Astrocyte of the spinal cord (primary cell): ENCODE results near the gene RALA.

Experiments used
- DNase-seq: peaks from one replicate; pipeline ENCODE4 v3.0.0; 2011; ENCODE audit warnings: low read depth, low spot score
- H3K4me3 ChIP-seq: 2 replicates; pipeline ENCODE4 v1.5.1; 2011; ENCODE audit warnings: low read depth, mild to moderate bottlenecking, low read length, moderate library complexity
- in situ Hi-C: cut with HindIII; loops from 2 replicates; pipeline ENCODE4 v1.10.0; 2017; ENCODE audit warnings: low sequenced_read_pairs
- TF ChIP-seq, protein P1 (sequence below): IDR thresholded peaks from 2 replicates; pipeline ENCODE4 v1.5.1; 2012; ENCODE audit warnings: low read depth, mild to moderate bottlenecking, low read length, inconsistent platforms

RALA gene, protein sequence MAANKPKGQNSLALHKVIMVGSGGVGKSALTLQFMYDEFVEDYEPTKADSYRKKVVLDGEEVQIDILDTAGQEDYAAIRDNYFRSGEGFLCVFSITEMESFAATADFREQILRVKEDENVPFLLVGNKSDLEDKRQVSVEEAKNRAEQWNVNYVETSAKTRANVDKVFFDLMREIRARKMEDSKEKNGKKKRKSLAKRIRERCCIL

DNA sequence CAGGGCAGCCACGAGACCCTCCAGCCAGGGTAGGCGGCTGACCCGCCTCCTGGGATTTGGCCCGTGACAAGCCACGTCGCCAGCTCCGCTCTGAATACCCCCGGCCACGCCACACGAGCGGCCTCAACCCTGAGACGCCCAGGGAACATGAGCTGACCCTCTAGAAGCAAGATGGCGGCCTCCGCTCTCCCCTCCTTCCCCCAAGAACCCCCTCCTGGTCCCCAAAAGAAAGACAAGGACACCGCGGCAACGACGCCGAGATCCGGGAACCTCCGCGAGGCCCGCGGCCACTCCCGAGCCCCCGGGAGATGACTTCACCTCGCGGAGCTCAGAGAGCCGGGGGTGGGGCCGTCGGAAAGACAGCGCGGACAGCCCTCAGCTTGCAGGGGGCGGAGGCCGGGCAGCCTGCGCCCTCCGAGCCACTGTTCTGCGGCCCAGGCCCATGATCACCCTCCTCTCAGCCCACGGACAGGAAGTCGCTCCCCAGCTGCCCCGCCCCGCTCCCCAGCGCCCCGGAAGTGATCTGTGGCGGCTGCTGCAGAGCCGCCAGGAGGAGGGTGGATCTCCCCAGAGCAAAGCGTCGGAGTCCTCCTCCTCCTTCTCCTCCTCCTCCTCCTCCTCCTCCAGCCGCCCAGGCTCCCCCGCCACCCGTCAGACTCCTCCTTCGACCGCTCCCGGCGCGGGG, at the start of gene RALA:
Gene RALA (plus strand): TSS at position 526 of the 685 bp plus-strand sequence. CDS start 63,096 bp downstream, outside the sequence.
- TF ChIP-seq, protein P1, sequence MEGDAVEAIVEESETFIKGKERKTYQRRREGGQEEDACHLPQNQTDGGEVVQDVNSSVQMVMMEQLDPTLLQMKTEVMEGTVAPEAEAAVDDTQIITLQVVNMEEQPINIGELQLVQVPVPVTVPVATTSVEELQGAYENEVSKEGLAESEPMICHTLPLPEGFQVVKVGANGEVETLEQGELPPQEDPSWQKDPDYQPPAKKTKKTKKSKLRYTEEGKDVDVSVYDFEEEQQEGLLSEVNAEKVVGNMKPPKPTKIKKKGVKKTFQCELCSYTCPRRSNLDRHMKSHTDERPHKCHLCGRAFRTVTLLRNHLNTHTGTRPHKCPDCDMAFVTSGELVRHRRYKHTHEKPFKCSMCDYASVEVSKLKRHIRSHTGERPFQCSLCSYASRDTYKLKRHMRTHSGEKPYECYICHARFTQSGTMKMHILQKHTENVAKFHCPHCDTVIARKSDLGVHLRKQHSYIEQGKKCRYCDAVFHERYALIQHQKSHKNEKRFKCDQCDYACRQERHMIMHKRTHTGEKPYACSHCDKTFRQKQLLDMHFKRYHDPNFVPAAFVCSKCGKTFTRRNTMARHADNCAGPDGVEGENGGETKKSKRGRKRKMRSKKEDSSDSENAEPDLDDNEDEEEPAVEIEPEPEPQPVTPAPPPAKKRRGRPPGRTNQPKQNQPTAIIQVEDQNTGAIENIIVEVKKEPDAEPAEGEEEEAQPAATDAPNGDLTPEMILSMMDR, result no peak
- peak within 1 kb of the TSS; percentile 73 for H3K4me3 ChIP-seq
- peak; percentile 97 for DNase-seq
- in situ Hi-C loops, result no loop called here

DNA sequence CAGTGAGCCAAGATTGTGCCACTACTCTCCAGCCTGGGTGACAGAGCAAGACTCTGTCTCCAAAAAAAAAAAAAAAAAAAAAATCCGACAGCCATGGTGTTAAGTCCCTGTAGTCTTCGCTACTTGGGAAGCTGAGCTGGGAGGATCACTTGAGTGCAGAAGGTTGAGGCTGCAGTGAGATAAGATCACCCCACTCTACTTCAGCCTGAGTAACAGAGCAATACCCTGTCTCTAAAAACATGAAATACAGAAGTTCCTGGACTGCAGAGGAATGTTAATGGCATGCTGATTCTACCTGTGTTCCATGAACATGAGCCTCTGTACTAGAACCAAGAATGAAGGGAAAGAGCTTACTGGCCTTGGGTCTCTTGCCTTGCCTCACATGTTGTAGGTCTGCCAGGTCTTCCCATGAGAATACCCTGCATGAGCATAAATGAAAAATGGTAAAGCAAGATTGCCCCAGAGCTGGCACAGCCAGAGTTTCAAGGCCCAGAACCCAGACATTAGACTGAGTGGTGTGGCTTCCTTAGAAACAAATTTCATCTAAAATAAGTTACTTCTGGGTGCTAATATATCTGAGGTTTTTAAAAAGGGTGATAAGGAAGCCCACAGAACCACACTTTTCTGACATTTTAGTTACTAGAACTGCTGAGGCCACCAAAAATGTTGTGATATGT, 48.6 kb upstream of the RALA start:
- in situ Hi-C loops, result no loop called here
- H3K4me3 ChIP-seq, result no peak overlapping the region
- DNase-seq, result no peak
- TF ChIP-seq, protein P1, result no peak

DNA sequence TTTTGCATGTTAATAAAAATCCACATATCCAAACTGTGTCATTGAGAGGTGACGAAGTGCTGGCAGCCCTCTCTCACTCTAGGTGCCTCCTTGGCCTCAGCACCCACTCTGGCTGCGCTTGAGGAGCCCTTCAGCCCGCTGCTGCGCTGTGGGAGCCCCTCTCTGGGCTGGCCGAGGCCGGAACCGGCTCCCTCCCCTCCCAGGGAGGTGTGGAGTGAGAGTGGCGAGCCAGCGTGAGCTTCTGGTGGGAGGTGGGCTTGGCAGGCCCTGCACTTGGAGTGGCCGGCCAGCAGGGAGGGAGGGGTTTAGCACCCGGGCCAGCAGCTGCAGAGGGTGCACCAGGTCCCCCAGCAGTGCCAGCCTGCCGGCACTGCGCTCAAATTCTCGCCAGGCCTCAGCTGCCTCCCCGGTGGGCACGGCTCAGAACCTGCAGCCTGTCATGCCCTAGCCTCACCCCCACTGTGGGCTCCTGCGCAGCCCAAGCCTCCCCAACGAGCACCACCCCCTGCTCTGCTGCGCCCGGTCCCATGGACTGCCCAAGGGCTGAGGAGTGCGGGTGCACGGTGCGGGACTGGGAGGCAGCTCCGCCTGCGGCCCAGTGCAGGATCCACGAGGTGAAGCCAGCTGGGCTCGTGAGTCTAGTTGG, 46.0 kb upstream of the RALA start:
- TF ChIP-seq, protein P1, result no peak
- H3K4me3 ChIP-seq, result no peak overlapping the region
- DNase-seq, result no peak
- in situ Hi-C loops, result no loop called here

DNA sequence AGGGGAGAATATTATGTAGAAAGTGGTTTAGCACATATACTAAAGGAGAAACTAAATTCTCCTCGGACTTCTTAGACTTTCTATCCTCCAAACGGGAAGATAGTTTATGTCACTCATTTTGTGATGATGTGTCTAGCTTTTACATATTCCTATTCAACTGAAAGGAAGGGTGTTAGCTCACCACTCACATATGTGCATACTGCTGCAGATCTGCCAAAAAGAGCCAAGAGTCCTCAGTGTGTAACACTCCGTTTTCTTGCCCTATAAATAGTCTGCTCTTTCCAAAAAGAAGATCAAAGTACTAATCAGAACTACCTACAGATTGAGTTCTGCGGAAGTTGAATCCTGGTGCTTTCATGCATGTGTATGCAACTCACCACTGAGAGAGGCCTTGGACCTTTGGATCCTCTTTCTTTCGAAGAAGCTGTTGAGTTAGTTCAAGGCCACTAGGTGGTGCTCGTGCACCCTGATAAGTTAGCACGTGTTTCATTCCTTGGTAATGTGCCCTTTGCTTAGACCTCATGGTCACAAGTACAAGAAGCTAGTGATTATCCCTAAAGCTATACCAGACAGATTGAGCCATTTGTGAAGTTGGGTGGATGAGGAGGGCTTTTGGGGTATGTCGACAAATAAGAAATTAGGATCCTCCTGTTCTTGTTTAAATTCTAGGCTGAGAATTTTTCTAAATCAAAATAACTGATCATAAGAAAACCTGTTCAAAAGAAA, 43.1 kb upstream of the RALA start:
- DNase-seq, result peak; percentile 92
- in situ Hi-C loops, result no loop called here
- TF ChIP-seq, protein P1, result peak; percentile 71
- no peak overlapping the region for H3K4me3 ChIP-seq

DNA sequence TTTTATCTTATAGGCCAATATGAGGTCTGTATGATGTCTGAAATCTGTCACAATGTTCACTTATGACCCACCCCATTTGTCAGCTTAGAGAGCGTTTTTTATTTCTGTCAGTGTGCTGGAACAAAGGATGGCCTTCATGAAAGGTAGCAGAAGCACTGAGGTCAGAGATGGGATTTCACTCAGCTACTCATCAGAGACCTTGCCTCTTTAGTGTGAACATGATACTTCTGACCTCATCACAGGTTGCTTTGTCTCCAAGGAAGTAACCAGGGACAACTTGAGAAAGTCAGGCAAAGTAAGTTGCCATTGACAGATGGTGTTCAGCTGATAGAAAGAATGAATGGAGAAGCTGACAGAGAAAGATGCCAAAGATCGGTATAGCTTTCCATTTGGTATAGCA, 40.8 kb upstream of the RALA start:
- H3K4me3 ChIP-seq, result no peak overlapping the region
- in situ Hi-C loops, result no loop called here
- TF ChIP-seq, protein P1, result no peak
- no peak for DNase-seq

DNA sequence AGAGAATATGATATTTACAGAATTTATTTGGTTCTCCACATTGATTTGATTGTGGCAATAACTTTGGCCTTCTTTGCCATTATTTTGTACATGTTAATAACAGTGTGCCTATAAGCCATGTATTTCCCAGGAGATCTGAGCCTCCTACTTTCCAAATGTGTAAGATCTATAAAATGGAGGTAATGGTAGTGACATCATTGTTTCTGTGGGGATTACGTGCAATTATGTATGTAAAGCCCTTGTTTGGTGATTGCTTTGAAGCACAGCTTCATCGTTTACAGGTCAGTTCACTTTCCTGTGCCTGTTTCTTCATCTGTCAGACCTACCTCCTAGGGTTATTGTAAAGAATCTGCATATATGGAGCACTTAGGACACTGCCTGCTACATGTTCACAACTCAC, 39.8 kb upstream of the RALA start:
- H3K4me3 ChIP-seq, result no peak overlapping the region
- TF ChIP-seq, protein P1, result no peak
- DNase-seq, result no peak
- in situ Hi-C loops, result no loop called here
